Brain microvascular endothelial cell (primary cell): ENCODE measurements around the gene SPANXB1.
"Not testable (repeated sequence)": the region's sequence is repeated elsewhere in the genome, so short reads cannot be mapped to it uniquely, and the experiment has no call there.

Experiments
- DNase-seq: peaks from one replicate; pipeline ENCODE4 v3.0.0-alpha.2; 2020
- H3K27ac ChIP-seq: fragments of 250-450 bp; sonication (Bioruptor Pico); 2 replicates; pipeline ENCODE4 v1.5.1; 2020; ENCODE audit warnings: mild to moderate bottlenecking, moderate library complexity
- H3K27me3 ChIP-seq: fragments of 250-450 bp; sonication (Bioruptor Pico); replicated peaks from 2 replicates; pipeline ENCODE4 v1.5.1; 2020; ENCODE audit warnings: mild to moderate bottlenecking
- H3K36me3 ChIP-seq: fragments of 250-450 bp; sonication (Bioruptor Pico); replicated peaks from 2 replicates; pipeline ENCODE4 v1.5.1; 2020; ENCODE audit warnings: mild to moderate bottlenecking
- H3K4me3 ChIP-seq: 2 replicates; pipeline ENCODE4 v1.5.1; 2011; ENCODE audit warnings: low read depth, mild to moderate bottlenecking, control low read depth, low read length, moderate library complexity
- CTCF ChIP-seq: IDR thresholded peaks from 2 replicates; pipeline ENCODE4 v1.5.1; 2011; ENCODE audit warnings: low read depth, mild to moderate bottlenecking, moderate library complexity, low read length, control low read depth, inconsistent platforms; ENCODE audit errors: missing control alignments
- in situ Hi-C: cut with HindIII; loops from 2 replicates; pipeline ENCODE4 v1.10.0; 2017; ENCODE audit warnings: low sequenced_read_pairs, low pct_ligation_motif_present

Gene SPANXB1, protein sequence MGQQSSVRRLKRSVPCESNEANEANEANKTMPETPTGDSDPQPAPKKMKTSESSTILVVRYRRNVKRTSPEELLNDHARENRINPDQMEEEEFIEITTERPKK

GRCh38 chrX:141002568-141002967, at the start of gene SPANXB1:
TSS of gene SPANXB1 (plus strand) at chrX:141002594. CDS start at chrX:141002694, 100 bp downstream.
- H3K27ac ChIP-seq, H3K36me3 ChIP-seq, DNase-seq, in situ Hi-C loops, H3K27me3 ChIP-seq, H3K4me3 ChIP-seq: not testable (repeated sequence)

DNA sequence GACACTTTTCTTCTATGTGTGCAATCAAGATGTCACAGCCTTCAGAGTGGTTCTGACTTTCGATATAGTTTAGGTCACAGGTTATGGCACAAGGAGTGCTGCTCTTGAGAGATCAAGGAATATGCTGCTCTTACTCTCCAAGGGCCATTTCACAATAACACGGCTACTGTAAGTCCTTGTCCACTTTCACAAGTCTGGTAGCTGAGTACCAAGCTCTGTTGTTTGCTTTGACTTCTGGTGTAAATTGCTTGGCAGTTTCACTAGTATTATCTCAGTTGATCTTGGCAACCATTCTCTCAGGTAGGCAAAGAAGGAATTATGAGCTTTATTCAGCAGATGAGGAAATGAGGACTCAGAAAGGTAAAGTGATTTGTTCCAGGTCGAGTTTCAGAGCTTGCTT, 35.4 kb upstream of the SPANXB1 start:
- H3K4me3 ChIP-seq, result no peak overlapping the region
- no peaks in the 10 kb centered on the region for H3K36me3 ChIP-seq
- H3K27me3 ChIP-seq, result no peaks in the 10 kb centered on the region
- no peak for DNase-seq
- H3K27ac ChIP-seq, result no peak overlapping the region
- no peak for TF ChIP-seq CTCF
- in situ Hi-C loops, result no loop called here

GRCh38 chrX:140971099-140971795, 31.1 kb upstream of the SPANXB1 start:
- TF ChIP-seq CTCF, result no peak
- no peak for DNase-seq
- H3K27me3 ChIP-seq, result no peaks in the 10 kb centered on the region
- H3K36me3 ChIP-seq, result no peaks in the 10 kb centered on the region
- H3K27ac ChIP-seq, result no peak overlapping the region
- H3K4me3 ChIP-seq, result no peak overlapping the region
- in situ Hi-C loops, result no loop called here

GRCh38 chrX:140975472-140975871, 26.9 kb upstream of the SPANXB1 start:
- Histone ChIP-seq H3K36me3 (no peaks in the 10 kb centered on the region), H3K27ac (no peak overlapping the region), H3K4me3 (no peak overlapping the region), H3K27me3 (no peaks in the 10 kb centered on the region)
- no peak for TF ChIP-seq CTCF
- in situ Hi-C loops, result no loop called here
- DNase-seq, result no peak

GRCh38 chrX:140980271-140980670, 22.1 kb upstream of the SPANXB1 start:
- TF ChIP-seq CTCF, result no peak
- DNase-seq, result no peak
- in situ Hi-C loops, result no loop called here

GRCh38 chrX:140983730-140984129, 18.7 kb upstream of the SPANXB1 start:
- TF ChIP-seq CTCF, result no peak
- Histone ChIP-seq H3K27ac (no peak overlapping the region), H3K4me3 (no peak overlapping the region), H3K27me3 (no peaks in the 10 kb centered on the region), H3K36me3 (no peaks in the 10 kb centered on the region)
- DNase-seq, result no peak
- in situ Hi-C loops, result no loop called here

More at GRCh38 chrX:140980271-140980670, 22.1 kb upstream of the SPANXB1 start:
- Histone ChIP-seq H3K27ac (no peak overlapping the region), H3K4me3 (no peak overlapping the region), H3K36me3 (no peaks in the 10 kb centered on the region), H3K27me3 (no peaks in the 10 kb centered on the region)

DNA sequence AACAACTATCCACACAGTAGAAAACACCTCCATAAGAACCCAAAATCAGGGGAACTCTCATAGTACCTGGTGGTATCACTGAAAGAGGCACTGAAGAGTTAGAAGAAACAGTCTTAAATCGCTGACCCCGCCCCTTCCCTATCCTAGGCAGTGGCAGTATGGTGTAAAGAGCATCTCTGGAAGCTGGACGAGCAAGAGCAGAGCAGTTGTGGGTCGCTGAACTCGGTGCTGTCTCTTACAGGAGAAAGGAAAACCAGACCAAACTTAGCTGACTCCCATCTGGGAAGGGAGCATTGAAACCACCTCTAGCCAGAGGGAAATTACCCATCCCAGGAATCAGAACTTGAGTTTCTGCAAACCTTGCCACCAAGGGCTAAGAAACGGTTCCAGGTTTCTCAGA, 2.8 kb downstream of the SPANXB1 start:
- H3K27ac ChIP-seq, H3K36me3 ChIP-seq, H3K27me3 ChIP-seq, DNase-seq, H3K4me3 ChIP-seq, in situ Hi-C loops: not testable (repeated sequence)

DNA sequence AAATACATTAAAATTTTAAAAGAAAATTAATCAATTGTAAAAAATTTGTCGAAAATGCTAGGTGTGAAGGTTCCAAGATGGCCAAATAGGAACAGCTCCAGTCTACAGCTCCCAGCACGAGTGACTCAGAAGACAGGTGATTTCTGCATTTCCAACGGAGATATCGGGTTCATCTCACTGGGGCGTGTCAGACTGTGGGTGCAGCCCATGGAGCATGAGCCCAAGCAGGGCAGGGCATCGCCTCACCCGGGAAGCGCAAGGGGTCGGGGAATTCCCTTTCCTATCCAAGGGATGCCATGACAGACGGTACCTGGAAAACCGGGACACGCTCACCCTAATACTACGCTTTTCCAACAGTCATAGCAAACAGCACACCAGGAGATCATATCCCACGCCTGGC, 41.9 kb downstream of the SPANXB1 start:
- in situ Hi-C loops, H3K27ac ChIP-seq, H3K4me3 ChIP-seq, H3K27me3 ChIP-seq, DNase-seq, H3K36me3 ChIP-seq: not testable (repeated sequence)

DNA sequence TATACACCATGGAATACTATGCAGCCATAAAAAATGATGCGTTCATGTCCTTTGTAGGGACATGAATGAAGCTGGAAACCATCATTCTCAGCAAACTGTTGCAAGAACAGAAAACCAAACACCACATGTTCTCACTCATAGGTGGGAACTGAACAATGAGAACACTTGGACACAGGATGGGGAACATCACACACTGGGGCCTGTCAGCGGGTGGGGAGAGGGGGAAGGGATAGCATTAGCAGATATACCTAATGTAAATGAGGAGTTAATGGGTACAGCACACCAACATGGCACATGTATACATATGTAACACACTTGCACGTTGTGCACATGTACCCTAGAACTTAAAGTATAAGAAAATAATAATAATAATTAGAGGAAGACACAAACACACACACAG, 47.5 kb downstream of the SPANXB1 start:
- H3K27me3 ChIP-seq, H3K36me3 ChIP-seq, in situ Hi-C loops, DNase-seq, H3K27ac ChIP-seq, H3K4me3 ChIP-seq: not testable (repeated sequence)

GRCh38 chrX:141052098-141052497, 49.7 kb downstream of the SPANXB1 start:
- H3K27ac ChIP-seq, H3K4me3 ChIP-seq, H3K36me3 ChIP-seq, in situ Hi-C loops, H3K27me3 ChIP-seq: not testable (repeated sequence)
- DNase-seq, result peak; percentile 0
